ENCODE results near the gene ELAC2.

The ELAC2 gene

DNA sequence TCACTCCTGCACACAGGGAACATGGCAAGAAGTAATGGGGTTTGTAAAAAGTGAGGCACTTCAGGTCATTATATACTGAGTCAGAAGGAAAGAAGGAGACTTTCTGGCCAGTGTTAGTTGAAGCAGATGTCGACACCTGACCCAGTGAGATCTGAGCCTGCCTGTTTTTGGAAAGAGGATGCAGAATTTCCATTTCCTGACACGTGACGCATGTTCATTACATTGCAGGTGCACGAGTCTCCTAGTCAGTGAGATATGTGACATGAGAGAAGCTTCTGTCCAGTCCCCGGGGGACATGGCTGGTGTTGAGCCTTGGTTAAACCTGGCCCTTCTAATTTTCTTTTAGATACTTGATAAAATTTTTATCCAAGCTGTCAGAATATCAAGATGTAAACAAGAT lies 62.3 kb downstream of the ELAC2 start:
- DNase-seq (ENCODE audit: low read depth, low spot score) = no peak

DNA sequence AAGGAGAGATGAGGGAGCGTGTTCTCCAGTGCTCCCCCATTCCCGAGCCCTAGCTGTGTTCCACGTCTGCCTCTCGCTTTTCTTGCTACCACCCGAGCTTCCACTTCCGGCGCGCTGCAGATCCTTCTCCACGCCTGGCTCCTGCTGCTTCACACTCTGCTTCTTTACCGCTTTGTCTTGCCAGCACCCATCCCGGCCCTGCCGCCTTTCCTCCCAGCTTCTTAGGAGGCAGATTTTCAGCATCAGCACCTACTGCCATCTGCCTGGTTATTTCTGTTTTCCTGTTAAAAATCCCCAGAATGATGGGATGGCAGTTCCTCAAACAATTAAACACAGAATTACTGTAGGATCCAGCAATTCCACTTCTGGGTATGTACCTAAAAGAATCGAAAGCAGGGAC lies 64.7 kb downstream of the ELAC2 start:
- no peak for DNase-seq (ENCODE audit: low read depth, low spot score)

DNA sequence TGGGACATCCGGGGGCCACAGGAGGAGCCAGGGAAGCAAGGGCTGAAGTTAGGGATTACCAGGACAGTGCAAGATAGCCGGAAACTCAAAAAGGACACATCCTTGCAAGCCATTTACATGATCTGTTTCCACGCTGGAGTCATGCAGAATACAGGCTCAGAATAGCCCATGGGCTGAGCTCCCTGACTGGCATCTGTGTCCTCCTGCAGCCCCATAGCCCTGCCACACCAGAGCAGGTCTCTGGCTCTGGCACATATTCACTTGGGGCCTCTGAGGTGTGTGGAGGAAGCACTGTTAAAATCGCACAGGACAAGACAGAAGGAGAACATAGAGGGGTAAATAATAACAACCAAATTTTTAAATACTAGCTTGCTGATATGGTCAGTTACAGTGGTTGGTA lies 65.8 kb downstream of the ELAC2 start:
- DNase-seq (ENCODE audit: low read depth, low spot score) = no peak

DNA sequence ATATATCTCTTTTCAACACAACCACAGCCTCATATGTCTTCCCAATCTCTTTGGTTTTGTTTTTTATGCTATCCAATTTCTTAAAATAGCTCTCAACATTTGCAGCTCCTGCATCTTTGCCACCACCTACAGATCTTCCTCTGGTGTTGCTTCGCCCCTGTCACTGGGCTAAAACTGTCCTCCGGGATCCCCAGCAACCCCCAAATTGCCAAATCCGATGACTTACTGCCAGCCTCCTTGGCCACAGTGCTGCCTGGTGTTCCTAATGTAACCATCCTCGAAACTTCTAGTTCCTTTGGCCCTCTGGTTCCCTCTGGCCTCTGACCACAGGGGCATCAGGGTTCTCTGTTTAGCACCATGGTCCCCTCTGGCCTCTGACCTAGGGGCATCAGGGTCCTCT lies 70.8 kb downstream of the ELAC2 start:
- DNase-seq (ENCODE audit: low read depth, low spot score) = no peak

Data from astrocyte of the hippocampus (primary cell).